K562 (cell line): ENCODE data around the gene GCNT2.
A peak's percentile ranks its signal among the peaks of the same experiment; 100 is the strongest.

Source experiments
- ELF1 ChIP-seq: fragments of 200-800 bp; sonication (Bioruptor generic); IDR thresholded peaks from 2 replicates; pipeline ENCODE4 v1.6.1; 2016; ENCODE audit warnings: missing genetic modification characterization, missing compliant biosample characterization
- FOXK2 ChIP-seq, 2 experiments: fragments of 450-650 bp; IDR thresholded peaks in 1 of 2; conservative IDR thresholded peaks in 1 of 2; 2 replicates each; pipeline ENCODE4 v1.6.1; 2016; ENCODE audit warnings: low read depth in 2 of 2, mild to moderate bottlenecking in 1 of 2
- GABPA ChIP-seq: fragments of 200-800 bp; sonication (Bioruptor generic); conservative IDR thresholded peaks from 2 replicates; pipeline ENCODE4 v1.6.1; 2016; ENCODE audit warnings: low read depth, missing genetic modification characterization, missing compliant biosample characterization
- MXI1 ChIP-seq: IDR thresholded peaks from 2 replicates; pipeline ENCODE4 v1.6.1; 2011; ENCODE audit warnings: low read depth, mild to moderate bottlenecking, improper control_type of control experiment, low read length
- POLR2A ChIP-seq: fragments of 450-650 bp; conservative IDR thresholded peaks from 2 replicates; pipeline ENCODE4 v1.6.1; 2016
- YY1 ChIP-seq, 3 experiments: IDR thresholded peaks; 2 replicates each; pipeline ENCODE4 v1.6.1; 2011; ENCODE audit warnings: low read length in 2 of 3, mild to moderate bottlenecking in 2 of 3, moderate library complexity in 2 of 3, borderline replicate concordance in 1 of 3, control low read depth in 1 of 3, low read depth in 1 of 3; ENCODE audit not compliant: insufficient read depth in 3 of 3, insufficient replicate concordance in 2 of 3, control insufficient read depth in 1 of 3, insufficient read length in 1 of 3; ENCODE audit errors: extremely low read depth in 1 of 3
- ZBTB17 ChIP-seq: fragments of 450-650 bp; formaldehyde crosslinking; IDR thresholded peaks from 2 replicates; pipeline ENCODE4 v1.4.0; 2020; ENCODE audit warnings: mild to moderate bottlenecking
- ZNF174 ChIP-seq: fragments of 250-450 bp; sonication (Bioruptor Pico); IDR thresholded peaks from 2 replicates; pipeline ENCODE4 v1.4.0; 2020; ENCODE audit warnings: mild to moderate bottlenecking
- ZNF274 ChIP-seq: IDR thresholded peaks from 2 replicates; pipeline ENCODE4 v1.6.1; 2011; ENCODE audit warnings: low read depth, mild to moderate bottlenecking, low read length, moderate library complexity, borderline replicate concordance
- TF ChIP-seq, protein P1 (sequence below): sonication (generic); formaldehyde crosslinking; IDR thresholded peaks from 2 replicates; pipeline ENCODE4 v1.8.0; 2022; ENCODE audit warnings: mild to moderate bottlenecking, missing genetic modification reagents
- TF ChIP-seq, protein P2 (sequence below): sonication (generic); formaldehyde crosslinking; IDR thresholded peaks from 2 replicates; pipeline ENCODE4 v1.8.0; 2022; ENCODE audit warnings: missing genetic modification reagents, mild to moderate bottlenecking, borderline replicate concordance
- TF ChIP-seq, protein P3 (sequence below), 2 experiments: fragments of 450-650 bp; formaldehyde crosslinking in 1 of 2; IDR thresholded peaks; 2 replicates each; pipeline versions ENCODE4 v1.4.0 to v1.6.1; 2014 to 2020; ENCODE audit warnings: mild to moderate bottlenecking in 2 of 2, borderline replicate concordance in 1 of 2, low read depth in 1 of 2
- TF ChIP-seq, protein P4 (sequence below), 2 experiments: fragments of 450-650 bp in 1 of 2; sonication (generic) in 1 of 2; formaldehyde crosslinking; conservative IDR thresholded peaks; 2 replicates each; pipeline versions ENCODE4 v1.4.0 to v1.8.1; 2020 to 2022; ENCODE audit warnings: mild to moderate bottlenecking in 1 of 2, missing genetic modification reagents in 1 of 2
- TF ChIP-seq, protein P5 (sequence below), 3 experiments: IDR thresholded peaks in 2 of 3; conservative IDR thresholded peaks in 1 of 3; 2 replicates each; pipeline ENCODE4 v1.5.1; 2011 to 2012; ENCODE audit warnings: low read length in 3 of 3, mild to moderate bottlenecking in 3 of 3, control low read depth in 2 of 3, improper control_type of control experiment in 1 of 3, inconsistent platforms in 1 of 3, low read depth in 1 of 3, mixed read lengths in 1 of 3, moderate library complexity in 1 of 3; ENCODE audit not compliant: insufficient read depth in 2 of 3

DNA sequence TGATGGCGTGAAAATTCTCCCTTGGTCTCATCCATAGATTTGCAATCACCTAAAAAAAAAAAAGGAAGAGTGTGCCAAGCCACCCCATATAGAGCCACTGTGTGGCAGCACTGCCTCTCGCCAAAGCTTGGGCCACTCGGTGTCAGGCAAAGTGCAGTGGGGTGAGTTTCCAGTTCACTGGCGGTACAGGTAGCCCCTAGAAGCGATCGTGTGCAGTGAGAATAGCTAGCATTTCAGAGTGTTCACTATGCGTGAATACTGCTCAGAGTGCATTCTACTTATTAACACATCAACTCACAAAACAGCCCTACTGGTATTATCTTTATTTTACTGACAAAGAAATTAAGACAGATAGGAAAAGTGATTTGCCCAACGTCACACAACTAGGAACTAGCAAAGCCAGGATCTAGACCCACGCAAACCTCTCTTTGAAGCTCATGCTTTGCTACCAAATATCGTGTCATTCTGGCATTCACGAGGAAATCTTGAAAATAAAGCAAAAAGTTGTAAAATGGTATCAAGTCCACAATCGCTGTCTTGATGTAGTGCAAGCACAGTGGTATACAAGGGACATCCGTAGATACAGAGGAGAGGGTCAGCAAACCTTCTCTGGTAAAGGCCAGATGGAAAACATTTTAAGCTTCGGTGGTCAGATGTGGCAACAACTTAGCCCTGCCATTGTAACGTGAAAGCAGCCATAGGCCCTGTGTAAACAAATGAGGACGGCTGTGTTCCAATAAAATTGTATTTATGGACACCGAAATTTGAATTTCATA lies 10.4 kb upstream of the GCNT2 start:
- TF ChIP-seq YY1 (IDR thresholded peaks at IDR 0.05; ENCODE audit: borderline replicate concordance in 1 of 3, control insufficient read depth in 1 of 3, extremely low read depth in 1 of 3, insufficient read depth in 3 of 3, insufficient read length in 1 of 3, insufficient replicate concordance in 2 of 3, low read depth in 1 of 3, low read length in 2 of 3) (no peak), ZNF274 (no peak), MXI1 (no peak), ZBTB17 (no peak), ELF1 (tag) (no peak), ZNF174 (CRISPR knock-in tag) (no peak), FOXK2 (conservative IDR thresholded peaks at IDR 0.05 in 1 of 2, IDR thresholded peaks at IDR 0.05 in 1 of 2; ENCODE audit: low read depth in 2 of 2) (no peak), GABPA (tag) (no peak), POLR2A (no peak)
- TF ChIP-seq, protein P1, sequence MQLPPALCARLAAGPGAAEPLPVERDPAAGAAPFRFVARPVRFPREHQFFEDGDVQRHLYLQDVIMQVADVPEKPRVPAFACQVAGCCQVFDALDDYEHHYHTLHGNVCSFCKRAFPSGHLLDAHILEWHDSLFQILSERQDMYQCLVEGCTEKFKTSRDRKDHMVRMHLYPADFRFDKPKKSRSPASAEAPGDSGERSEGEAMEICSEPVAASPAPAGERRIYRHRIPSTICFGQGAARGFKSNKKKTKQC (CRISPR knock-in tag): no peak
- TF ChIP-seq, protein P2, sequence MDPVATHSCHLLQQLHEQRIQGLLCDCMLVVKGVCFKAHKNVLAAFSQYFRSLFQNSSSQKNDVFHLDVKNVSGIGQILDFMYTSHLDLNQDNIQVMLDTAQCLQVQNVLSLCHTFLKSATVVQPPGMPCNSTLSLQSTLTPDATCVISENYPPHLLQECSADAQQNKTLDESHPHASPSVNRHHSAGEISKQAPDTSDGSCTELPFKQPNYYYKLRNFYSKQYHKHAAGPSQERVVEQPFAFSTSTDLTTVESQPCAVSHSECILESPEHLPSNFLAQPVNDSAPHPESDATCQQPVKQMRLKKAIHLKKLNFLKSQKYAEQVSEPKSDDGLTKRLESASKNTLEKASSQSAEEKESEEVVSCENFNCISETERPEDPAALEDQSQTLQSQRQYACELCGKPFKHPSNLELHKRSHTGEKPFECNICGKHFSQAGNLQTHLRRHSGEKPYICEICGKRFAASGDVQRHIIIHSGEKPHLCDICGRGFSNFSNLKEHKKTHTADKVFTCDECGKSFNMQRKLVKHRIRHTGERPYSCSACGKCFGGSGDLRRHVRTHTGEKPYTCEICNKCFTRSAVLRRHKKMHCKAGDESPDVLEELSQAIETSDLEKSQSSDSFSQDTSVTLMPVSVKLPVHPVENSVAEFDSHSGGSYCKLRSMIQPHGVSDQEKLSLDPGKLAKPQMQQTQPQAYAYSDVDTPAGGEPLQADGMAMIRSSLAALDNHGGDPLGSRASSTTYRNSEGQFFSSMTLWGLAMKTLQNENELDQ (CRISPR knock-in tag): no peak
- TF ChIP-seq, protein P3, sequence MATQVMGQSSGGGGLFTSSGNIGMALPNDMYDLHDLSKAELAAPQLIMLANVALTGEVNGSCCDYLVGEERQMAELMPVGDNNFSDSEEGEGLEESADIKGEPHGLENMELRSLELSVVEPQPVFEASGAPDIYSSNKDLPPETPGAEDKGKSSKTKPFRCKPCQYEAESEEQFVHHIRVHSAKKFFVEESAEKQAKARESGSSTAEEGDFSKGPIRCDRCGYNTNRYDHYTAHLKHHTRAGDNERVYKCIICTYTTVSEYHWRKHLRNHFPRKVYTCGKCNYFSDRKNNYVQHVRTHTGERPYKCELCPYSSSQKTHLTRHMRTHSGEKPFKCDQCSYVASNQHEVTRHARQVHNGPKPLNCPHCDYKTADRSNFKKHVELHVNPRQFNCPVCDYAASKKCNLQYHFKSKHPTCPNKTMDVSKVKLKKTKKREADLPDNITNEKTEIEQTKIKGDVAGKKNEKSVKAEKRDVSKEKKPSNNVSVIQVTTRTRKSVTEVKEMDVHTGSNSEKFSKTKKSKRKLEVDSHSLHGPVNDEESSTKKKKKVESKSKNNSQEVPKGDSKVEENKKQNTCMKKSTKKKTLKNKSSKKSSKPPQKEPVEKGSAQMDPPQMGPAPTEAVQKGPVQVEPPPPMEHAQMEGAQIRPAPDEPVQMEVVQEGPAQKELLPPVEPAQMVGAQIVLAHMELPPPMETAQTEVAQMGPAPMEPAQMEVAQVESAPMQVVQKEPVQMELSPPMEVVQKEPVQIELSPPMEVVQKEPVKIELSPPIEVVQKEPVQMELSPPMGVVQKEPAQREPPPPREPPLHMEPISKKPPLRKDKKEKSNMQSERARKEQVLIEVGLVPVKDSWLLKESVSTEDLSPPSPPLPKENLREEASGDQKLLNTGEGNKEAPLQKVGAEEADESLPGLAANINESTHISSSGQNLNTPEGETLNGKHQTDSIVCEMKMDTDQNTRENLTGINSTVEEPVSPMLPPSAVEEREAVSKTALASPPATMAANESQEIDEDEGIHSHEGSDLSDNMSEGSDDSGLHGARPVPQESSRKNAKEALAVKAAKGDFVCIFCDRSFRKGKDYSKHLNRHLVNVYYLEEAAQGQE (IDR thresholded peaks at IDR 0.05; ENCODE audit: borderline replicate concordance): peak; percentile 93
- TF ChIP-seq, protein P3 (CRISPR knock-in tag; IDR thresholded peaks at IDR 0.05; ENCODE audit: low read depth): no peak
- TF ChIP-seq, protein P4, sequence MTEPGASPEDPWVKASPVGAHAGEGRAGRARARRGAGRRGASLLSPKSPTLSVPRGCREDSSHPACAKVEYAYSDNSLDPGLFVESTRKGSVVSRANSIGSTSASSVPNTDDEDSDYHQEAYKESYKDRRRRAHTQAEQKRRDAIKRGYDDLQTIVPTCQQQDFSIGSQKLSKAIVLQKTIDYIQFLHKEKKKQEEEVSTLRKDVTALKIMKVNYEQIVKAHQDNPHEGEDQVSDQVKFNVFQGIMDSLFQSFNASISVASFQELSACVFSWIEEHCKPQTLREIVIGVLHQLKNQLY (CRISPR knock-in tag; conservative IDR thresholded peaks at IDR 0.05): no peak
- TF ChIP-seq, protein P5, sequence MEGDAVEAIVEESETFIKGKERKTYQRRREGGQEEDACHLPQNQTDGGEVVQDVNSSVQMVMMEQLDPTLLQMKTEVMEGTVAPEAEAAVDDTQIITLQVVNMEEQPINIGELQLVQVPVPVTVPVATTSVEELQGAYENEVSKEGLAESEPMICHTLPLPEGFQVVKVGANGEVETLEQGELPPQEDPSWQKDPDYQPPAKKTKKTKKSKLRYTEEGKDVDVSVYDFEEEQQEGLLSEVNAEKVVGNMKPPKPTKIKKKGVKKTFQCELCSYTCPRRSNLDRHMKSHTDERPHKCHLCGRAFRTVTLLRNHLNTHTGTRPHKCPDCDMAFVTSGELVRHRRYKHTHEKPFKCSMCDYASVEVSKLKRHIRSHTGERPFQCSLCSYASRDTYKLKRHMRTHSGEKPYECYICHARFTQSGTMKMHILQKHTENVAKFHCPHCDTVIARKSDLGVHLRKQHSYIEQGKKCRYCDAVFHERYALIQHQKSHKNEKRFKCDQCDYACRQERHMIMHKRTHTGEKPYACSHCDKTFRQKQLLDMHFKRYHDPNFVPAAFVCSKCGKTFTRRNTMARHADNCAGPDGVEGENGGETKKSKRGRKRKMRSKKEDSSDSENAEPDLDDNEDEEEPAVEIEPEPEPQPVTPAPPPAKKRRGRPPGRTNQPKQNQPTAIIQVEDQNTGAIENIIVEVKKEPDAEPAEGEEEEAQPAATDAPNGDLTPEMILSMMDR (IDR thresholded peaks at IDR 0.05 in 2 of 3, conservative IDR thresholded peaks at IDR 0.05 in 1 of 3; ENCODE audit: insufficient read depth in 2 of 3, low read depth in 1 of 3, low read length in 3 of 3): peak; percentile 88 to 96 (median 95)
